Measurements from ENCODE around the gene HIF1A. TPM values are rescaled to one million over a fixed set of nuclear protein-coding genes. Genes with fewer than 3 reads are reported as not detected.

The HIF1A gene
- total RNA-seq, 1 donor from 2014 or later, result 145 TPM

DNA sequence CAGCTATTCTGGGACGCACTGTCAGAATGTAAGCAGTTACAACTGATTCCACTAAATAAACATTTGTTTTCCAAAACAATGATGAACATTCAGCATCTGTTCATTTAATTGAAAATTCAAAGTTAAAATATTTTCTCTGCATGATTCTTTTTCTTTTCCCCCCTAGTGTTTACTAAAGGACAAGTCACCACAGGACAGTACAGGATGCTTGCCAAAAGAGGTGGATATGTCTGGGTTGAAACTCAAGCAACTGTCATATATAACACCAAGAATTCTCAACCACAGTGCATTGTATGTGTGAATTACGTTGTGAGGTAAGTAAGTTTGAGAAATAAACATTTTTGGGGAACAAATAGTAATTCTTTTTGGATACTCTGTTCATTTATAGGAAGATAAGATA lies 38.7 kb downstream of the HIF1A start:
- no peak for DNase-seq
- H3K9me3 Mint-ChIP-seq (ENCODE audit: unreplicated experiment), result no peaks in the 10 kb centered on the region
- TF ChIP-seq CTCF (IDR thresholded peaks at IDR 0.05; ENCODE audit: partially characterized antibody, unreplicated experiment), result no peak
- no peaks in the 10 kb centered on the region for H3K27me3 Mint-ChIP-seq (ENCODE audit: unreplicated experiment)
- H3K27ac Mint-ChIP-seq (ENCODE audit: unreplicated experiment), result no peak overlapping the region
- peaks cover 6% of the 10 kb centered on the region for H3K36me3 Mint-ChIP-seq (ENCODE audit: unreplicated experiment)
- no peaks in the 10 kb centered on the region for H3K4me1 Mint-ChIP-seq (ENCODE audit: low read depth, unreplicated experiment)
- no peak overlapping the region for H3K4me3 Mint-ChIP-seq (ENCODE audit: unreplicated experiment)

DNA sequence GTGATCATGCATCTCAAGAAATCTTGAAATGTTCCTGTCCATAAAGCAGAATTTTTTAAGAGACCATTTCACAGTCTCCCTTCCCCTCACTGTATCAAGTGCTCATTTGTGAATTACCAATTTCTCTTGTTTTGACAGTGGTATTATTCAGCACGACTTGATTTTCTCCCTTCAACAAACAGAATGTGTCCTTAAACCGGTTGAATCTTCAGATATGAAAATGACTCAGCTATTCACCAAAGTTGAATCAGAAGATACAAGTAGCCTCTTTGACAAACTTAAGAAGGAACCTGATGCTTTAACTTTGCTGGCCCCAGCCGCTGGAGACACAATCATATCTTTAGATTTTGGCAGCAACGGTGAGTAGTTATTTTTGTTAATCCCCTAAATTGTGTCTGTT lies 41.4 kb downstream of the HIF1A start:
- Mint-ChIP-seq H3K27me3 (ENCODE audit: unreplicated experiment) (no peaks in the 10 kb centered on the region), H3K27ac (ENCODE audit: unreplicated experiment) (no peak overlapping the region), H3K36me3 (ENCODE audit: unreplicated experiment) (peaks cover 6% of the 10 kb centered on the region), H3K4me1 (ENCODE audit: low read depth, unreplicated experiment) (no peaks in the 10 kb centered on the region), H3K9me3 (ENCODE audit: unreplicated experiment) (no peaks in the 10 kb centered on the region), H3K4me3 (ENCODE audit: unreplicated experiment) (no peak overlapping the region)
- no peak for DNase-seq
- no peak for TF ChIP-seq CTCF (IDR thresholded peaks at IDR 0.05; ENCODE audit: partially characterized antibody, unreplicated experiment)

GRCh38 chr14:61737915-61738314 lies 42.6 kb downstream of the HIF1A start:
- Mint-ChIP-seq H3K4me3 (ENCODE audit: unreplicated experiment) (no peak overlapping the region), H3K27ac (ENCODE audit: unreplicated experiment) (no peak overlapping the region), H3K4me1 (ENCODE audit: low read depth, unreplicated experiment) (no peaks in the 10 kb centered on the region), H3K27me3 (ENCODE audit: unreplicated experiment) (no peaks in the 10 kb centered on the region), H3K9me3 (ENCODE audit: unreplicated experiment) (no peaks in the 10 kb centered on the region), H3K36me3 (ENCODE audit: unreplicated experiment) (peaks cover 6% of the 10 kb centered on the region)
- no peak for TF ChIP-seq CTCF (IDR thresholded peaks at IDR 0.05; ENCODE audit: partially characterized antibody, unreplicated experiment)
- no peak for DNase-seq

DNA sequence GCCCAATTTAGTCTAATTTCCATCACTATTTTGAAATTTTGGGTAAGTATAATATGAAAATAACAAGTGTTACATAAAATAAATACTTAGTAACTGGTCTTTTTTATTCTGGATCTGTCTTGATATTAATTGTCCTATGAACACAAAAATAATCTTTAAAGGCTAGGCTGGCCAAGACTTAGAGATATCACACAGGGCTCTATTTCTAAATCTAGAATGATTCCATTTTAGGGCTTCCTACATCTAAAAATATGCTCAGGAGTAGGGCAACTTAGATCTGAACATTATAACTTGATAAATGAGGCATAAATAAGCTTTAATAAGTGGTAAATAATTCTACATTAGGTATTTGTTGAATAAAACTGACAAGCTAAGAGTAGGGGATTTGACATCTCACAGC lies 43.8 kb downstream of the HIF1A start:
- Mint-ChIP-seq H3K4me1 (ENCODE audit: low read depth, unreplicated experiment) (no peaks in the 10 kb centered on the region), H3K4me3 (ENCODE audit: unreplicated experiment) (no peak overlapping the region), H3K36me3 (ENCODE audit: unreplicated experiment) (peaks cover 6% of the 10 kb centered on the region), H3K9me3 (ENCODE audit: unreplicated experiment) (no peaks in the 10 kb centered on the region), H3K27me3 (ENCODE audit: unreplicated experiment) (no peaks in the 10 kb centered on the region), H3K27ac (ENCODE audit: unreplicated experiment) (no peak overlapping the region)
- DNase-seq, result no peak
- no peak for TF ChIP-seq CTCF (IDR thresholded peaks at IDR 0.05; ENCODE audit: partially characterized antibody, unreplicated experiment)

GRCh38 chr14:61742371-61742770 lies 47.1 kb downstream of the HIF1A start:
- TF ChIP-seq CTCF (IDR thresholded peaks at IDR 0.05; ENCODE audit: partially characterized antibody, unreplicated experiment), result no peak
- Mint-ChIP-seq H3K4me1 (ENCODE audit: low read depth, unreplicated experiment) (no peaks in the 10 kb centered on the region), H3K4me3 (ENCODE audit: unreplicated experiment) (no peak overlapping the region), H3K27ac (ENCODE audit: unreplicated experiment) (no peak overlapping the region), H3K27me3 (ENCODE audit: unreplicated experiment) (no peaks in the 10 kb centered on the region), H3K9me3 (ENCODE audit: unreplicated experiment) (no peaks in the 10 kb centered on the region), H3K36me3 (ENCODE audit: unreplicated experiment) (no peaks in the 10 kb centered on the region)
- DNase-seq, result no peak
